Heart right ventricle (tissue), 16 donors: ENCODE data around the gene EMC9. TPM values are rescaled to one million over a fixed set of nuclear protein-coding genes. Genes with fewer than 3 reads are reported as not detected.
A peak's percentile ranks its signal among the peaks of the same experiment; 100 is the strongest.

ENCODE experiments used
- ATAC-seq, 8 donors: fragments of 200-7000 bp; cut with Tn5 transposase; one replicate each; pipeline ENCODE4 v1.9.1; 2020; ENCODE audit warnings: mild to moderate bottlenecking in 8 of 8, moderate library complexity in 8 of 8, moderate number of reproducible peaks in 1 of 8
- DNase-seq, 2 donors: peaks; one replicate each; pipeline ENCODE4 v3.0.0-alpha.2; 2020
- H3K27ac ChIP-seq, 10 donors: fragments of 200-600 bp; sonication (generic) in 2 of 10; one replicate each; pipeline versions ENCODE4 v1.5.0 to v1.8.0; 2020 to 2022; ENCODE audit warnings: mild to moderate bottlenecking in 3 of 10
- H3K27me3 ChIP-seq, 7 donors: fragments of 200-600 bp; one replicate each; pipeline ENCODE4 v1.8.0; 2021 to 2022; ENCODE audit warnings: mild to moderate bottlenecking in 2 of 7
- H3K36me3 ChIP-seq, 9 donors: fragments of 200-600 bp; sonication (generic) in 1 of 9; one replicate each; pipeline versions ENCODE4 v1.5.0 to v1.8.0; 2020 to 2022; ENCODE audit warnings: mild to moderate bottlenecking in 2 of 9
- H3K4me1 ChIP-seq, 9 donors: fragments of 200-600 bp; sonication (generic) in 1 of 9; one replicate each; pipeline versions ENCODE4 v1.5.0 to v1.8.0; 2020 to 2022; ENCODE audit warnings: mild to moderate bottlenecking in 4 of 9
- H3K4me3 ChIP-seq, 10 donors: fragments of 200-600 bp; sonication (generic) in 2 of 10; one replicate each; pipeline versions ENCODE4 v1.5.0 to v1.8.0; 2020 to 2022; ENCODE audit warnings: mild to moderate bottlenecking in 7 of 10, moderate library complexity in 2 of 10
- H3K9me3 ChIP-seq, 11 donors: fragments of 200-600 bp in 10 of 11; sonication (generic) in 2 of 11; one replicate each; pipeline versions ENCODE4 v1.5.0 to v1.8.0; 2013 to 2022; ENCODE audit warnings: mild to moderate bottlenecking in 2 of 11, control low read depth in 1 of 11, moderate library complexity in 1 of 11
- WGBS, 2 donors: extraction: QIAGEN DNeasy Blood & Tissue Kit; methylation state at CpG; one replicate each; pipeline ENCODE4 v1.1.7; 2013; ENCODE audit warnings: inconsistent platforms in 1 of 2; 5-methylcytosine and 5-hydroxymethylcytosine counted together
- intact Hi-C, 10 donors: fragments of 100-400 bp; cut with DNase I; formaldehyde crosslinking; loops; one replicate each; pipeline versions ENCODE4 v1.11.1 to v1.14.2; 2022
- polyA plus RNA-seq, 2 donors: library from polyadenylated mRNA; stranded (reverse); fragments of 200-250 nt; gene quantifications; one replicate each; pipeline ENCODE4 v1.2.3, GENCODE V29; 2013
- total RNA-seq, 10 donors: library from RNA; stranded (reverse); fragmentation: NEBNext Ultra II Directional in 3 of 10; extraction: Animal tissue kit (Norgen Biotek cat#: 25700) in 3 of 10; gene quantifications; one replicate each; pipeline versions ENCODE4 v1.2.1 to v1.2.4, GENCODE V29; 2021 to 2023
- TF ChIP-seq, protein P1 (sequence below), 9 donors: fragments of 200-600 bp; sonication (generic) in 2 of 9; IDR thresholded peaks; one replicate each; pipeline versions ENCODE4 v1.5.0 to v1.8.0; 2021 to 2022; ENCODE audit warnings: antibody characterized with exemption in 9 of 9, mild to moderate bottlenecking in 5 of 9, moderate library complexity in 1 of 9
- donor health status: Arrhythmogenic right ventricular cardiomyopathy.
- donor health status: ischemic (EF 13 %, LVEDD 7.1; RV severe dilation, severe dysfunction).
- donor health status: healthy with polysubstance abuse.
- donor health status: DM: no; HTN: yes; CAD: no.
- donor health status: DM: no; HTN: no; CAD: no.
- donor health status: ischemic (EF 25% LVEDD 6.9; RV normal size, moderate dysfunction).
- donor health status: ischemic (EF 25% LVEDD 5.7; RV mildly dilated, moderate dysfunction).
- donor health status: healthy.
- donor health status: DM: yes; HTN: yes; CAD: no.
- donor health status: Ischemic cardiomyopathy.
- donor health status: ischemic (EF 35%, LVEDD 5.7; RV mildly dilated, moderate dysfunction).
- donor health status: nonischemic (EF 11% LVEDD 7.7; RV severe dilation, severe dysfunction).
- donor health status: DM: yes; HTN: yes; CAD: no.
- donor health status: PGD.
- donor health status: ischemic (EF 29% LVEDD 5.4; RV normal size, mild dysfunction).
- donor health status: nonischemic (EF 23%, LVEDD 6.1; RV moderate dilation, normal function).

EMC9 gene
- total and polyA plus RNA-seq, 12 donors: 10.2 to 44.3 (median 14.4) TPM

DNA sequence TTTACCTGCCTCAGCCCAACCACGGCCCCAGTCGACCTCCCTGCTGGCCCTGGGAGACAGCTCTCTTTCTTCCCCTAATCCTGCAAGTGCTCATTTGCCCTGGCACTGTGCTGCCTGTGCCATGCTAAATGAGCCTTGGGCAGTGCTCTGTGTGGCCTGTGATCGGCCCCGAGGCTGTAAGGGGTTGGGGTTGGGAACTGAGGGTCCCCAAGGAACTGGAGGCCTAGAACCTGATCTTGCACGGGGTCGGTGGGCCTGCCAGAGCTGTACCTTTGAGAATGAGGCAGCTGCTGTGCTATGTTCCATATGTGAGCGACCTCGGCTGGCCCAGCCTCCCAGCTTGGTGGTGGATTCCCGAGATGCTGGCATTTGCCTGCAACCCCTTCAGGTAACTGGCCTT, 8.7 kb upstream of the EMC9 start:
- TF ChIP-seq, protein P1, sequence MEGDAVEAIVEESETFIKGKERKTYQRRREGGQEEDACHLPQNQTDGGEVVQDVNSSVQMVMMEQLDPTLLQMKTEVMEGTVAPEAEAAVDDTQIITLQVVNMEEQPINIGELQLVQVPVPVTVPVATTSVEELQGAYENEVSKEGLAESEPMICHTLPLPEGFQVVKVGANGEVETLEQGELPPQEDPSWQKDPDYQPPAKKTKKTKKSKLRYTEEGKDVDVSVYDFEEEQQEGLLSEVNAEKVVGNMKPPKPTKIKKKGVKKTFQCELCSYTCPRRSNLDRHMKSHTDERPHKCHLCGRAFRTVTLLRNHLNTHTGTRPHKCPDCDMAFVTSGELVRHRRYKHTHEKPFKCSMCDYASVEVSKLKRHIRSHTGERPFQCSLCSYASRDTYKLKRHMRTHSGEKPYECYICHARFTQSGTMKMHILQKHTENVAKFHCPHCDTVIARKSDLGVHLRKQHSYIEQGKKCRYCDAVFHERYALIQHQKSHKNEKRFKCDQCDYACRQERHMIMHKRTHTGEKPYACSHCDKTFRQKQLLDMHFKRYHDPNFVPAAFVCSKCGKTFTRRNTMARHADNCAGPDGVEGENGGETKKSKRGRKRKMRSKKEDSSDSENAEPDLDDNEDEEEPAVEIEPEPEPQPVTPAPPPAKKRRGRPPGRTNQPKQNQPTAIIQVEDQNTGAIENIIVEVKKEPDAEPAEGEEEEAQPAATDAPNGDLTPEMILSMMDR (IDR thresholded peaks at IDR 0.05): no peak
- intact Hi-C loops: no loop called here
- Histone ChIP-seq H3K4me1 (peaks cover 15 to 35% (median 27%) of the 10 kb centered on the region in 9 donors), H3K27ac (no peak overlapping the region), H3K27me3 (no peaks in the 10 kb centered on the region), H3K9me3 (no peaks in the 10 kb centered on the region), H3K36me3 (peaks cover 0 to 70% (median 55%) of the 10 kb centered on the region in 9 donors), H3K4me3 (no peak overlapping the region)
- ATAC-seq (no peak), DNase-seq (no peak)
- WGBS, 2 donors: 88 to 93% methylated on average over 9 of the region's 9 CpGs

DNA sequence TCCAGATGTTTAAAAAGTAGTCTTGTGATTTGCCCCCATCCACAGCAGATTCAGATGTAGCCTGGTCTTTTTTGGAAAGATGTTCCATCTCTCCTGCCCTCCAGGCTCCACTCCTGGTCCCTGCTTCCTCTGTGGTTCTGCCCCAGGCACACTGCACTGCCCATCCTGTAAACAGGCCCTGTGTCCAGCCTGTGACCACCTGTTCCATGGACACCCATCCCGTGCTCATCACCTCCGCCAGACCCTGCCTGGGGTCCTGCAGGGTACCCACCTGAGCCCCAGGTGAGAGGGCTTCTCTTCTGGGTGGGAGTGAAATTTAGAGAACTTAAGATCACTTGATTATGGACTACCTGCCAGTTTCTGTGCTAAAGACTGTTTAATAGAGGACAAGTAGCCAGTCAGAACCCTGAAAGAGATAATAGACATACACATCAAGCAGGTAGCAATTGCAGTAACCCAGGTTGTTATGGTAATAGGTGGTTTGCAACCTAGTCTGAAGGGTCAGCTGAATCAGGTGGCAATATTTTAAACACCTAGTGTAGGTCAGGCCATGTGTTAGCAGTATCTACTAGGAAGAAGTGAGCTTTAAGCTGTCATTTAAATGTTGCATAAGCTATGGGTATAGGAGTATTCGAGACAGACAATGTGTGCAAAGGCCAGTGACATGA, 8.0 kb upstream of the EMC9 start:
- peaks cover 15 to 40% (median 27%) of the 10 kb centered on the region in 9 donors for H3K4me1 ChIP-seq
- TF ChIP-seq, protein P1 (IDR thresholded peaks at IDR 0.05): no peak
- H3K27me3 ChIP-seq: no peaks in the 10 kb centered on the region
- peak overlapping the region in 1 of 10 donors; percentile 75 for H3K4me3 ChIP-seq
- DNase-seq: no peak
- H3K9me3 ChIP-seq: no peaks in the 10 kb centered on the region
- no peak overlapping the region for H3K27ac ChIP-seq
- 94 to 97% methylated on average over 3 of the region's 3 CpGs for WGBS, 2 donors
- peaks cover 0 to 70% (median 48%) of the 10 kb centered on the region in 9 donors for H3K36me3 ChIP-seq
- no peak for ATAC-seq
- intact Hi-C loops: loop anchor here in 3 of 10 donors (5.0 to 10.0 kb wide), 2 partner anchors 37 to 845 kb away; partner anchors contain the start of genes DCAF11 (in 2 of the 3), NRL (in 2 of the 3), BCL2L2 (in 1 of the 3) and PPP1R3E (in 1 of the 3)

DNA sequence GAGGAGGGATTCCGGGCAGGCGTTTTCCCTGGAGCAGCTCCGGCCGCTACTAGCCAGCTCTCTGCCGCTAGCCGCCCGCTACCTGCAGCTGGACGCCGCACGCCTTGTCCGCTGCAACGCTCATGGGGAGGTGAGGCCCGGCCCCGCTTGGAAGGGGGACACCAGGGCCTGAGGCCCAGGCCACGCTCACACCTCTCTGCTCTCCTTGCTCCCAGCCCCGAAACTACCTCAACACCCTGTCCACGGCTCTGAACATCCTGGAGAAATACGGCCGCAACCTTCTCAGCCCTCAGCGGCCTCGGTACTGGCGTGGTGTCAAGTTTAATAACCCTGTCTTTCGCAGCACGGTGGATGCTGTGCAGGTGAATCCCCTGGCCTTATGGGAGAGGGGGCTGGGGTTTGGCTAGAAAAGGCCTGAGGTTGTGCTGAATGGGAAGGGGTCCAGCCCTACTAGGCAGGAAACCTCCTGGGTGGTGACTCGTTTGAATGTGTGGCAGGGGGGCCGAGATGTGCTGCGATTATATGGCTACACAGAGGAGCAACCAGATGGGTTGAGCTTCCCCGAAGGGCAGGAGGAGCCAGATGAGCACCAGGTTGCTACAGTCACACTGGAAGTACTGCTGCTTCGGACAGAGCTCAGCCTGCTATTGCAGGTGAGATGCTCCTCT, 6.5 kb upstream of the EMC9 start:
- Histone ChIP-seq H3K27ac (peak overlapping the region; percentile 64 to 97 (median 94)), H3K36me3 (peaks cover 0 to 68% (median 41%) of the 10 kb centered on the region in 9 donors), H3K4me3 (peak overlapping the region; percentile 75 to 96 (median 84)), H3K9me3 (no peaks in the 10 kb centered on the region), H3K27me3 (no peaks in the 10 kb centered on the region), H3K4me1 (peaks cover 15 to 51% (median 27%) of the 10 kb centered on the region in 9 donors)
- no peak for DNase-seq
- WGBS, 2 donors: 5% methylated on average over 29 of the region's 29 CpGs
- TF ChIP-seq, protein P1 (IDR thresholded peaks at IDR 0.05): no peak
- peak in 1 of 8 donors; percentile 1 for ATAC-seq
- intact Hi-C loops: loop anchor here in 4 of 10 donors (2.0 to 10.0 kb wide), 4 partner anchors 13 to 843 kb away; partner anchors contain the start of genes DCAF11 (in 3 of the 4), NRL (in 3 of the 4), BCL2L2 (in 1 of the 4) and IRF9 (in 1 of the 4)
